HUES64 (cell line): Measurements from ENCODE around the gene DACT2.
"Not testable (repeated sequence)": the region's sequence is repeated elsewhere in the genome, so short reads cannot be mapped to it uniquely, and the experiment has no call there.

Source experiments
- H3K27ac ChIP-seq: 2 replicates; pipeline ENCODE4 v1.7.0; 2013; ENCODE audit warnings: low read depth, low read length, inconsistent platforms
- H3K27me3 ChIP-seq: 2 replicates; pipeline ENCODE4 v1.6.1; 2013; ENCODE audit warnings: mild to moderate bottlenecking, low read length; ENCODE audit not compliant: insufficient read depth
- H3K36me3 ChIP-seq: 2 replicates; pipeline ENCODE4 v1.6.1; 2013; ENCODE audit warnings: mild to moderate bottlenecking, low read length; ENCODE audit not compliant: insufficient read depth
- H3K4me1 ChIP-seq: 2 replicates; pipeline ENCODE4 v1.6.1; 2013; ENCODE audit warnings: mild to moderate bottlenecking, low read length, moderate library complexity; ENCODE audit not compliant: insufficient read depth
- H3K4me3 ChIP-seq: 2 replicates; pipeline ENCODE4 v1.5.1; 2013; ENCODE audit warnings: mild to moderate bottlenecking, low read length, moderate library complexity
- H3K9ac ChIP-seq: 2 replicates; pipeline ENCODE4 v1.6.1; 2013; ENCODE audit warnings: mild to moderate bottlenecking, low read depth, low read length
- H3K9me3 ChIP-seq: 2 replicates; pipeline ENCODE4 v1.6.1; 2013; ENCODE audit warnings: low read depth, low read length; ENCODE audit not compliant: insufficient read depth
- WGBS: fragments of 150-250, 120-280 bp; methylation state at CpG from one replicate; pipeline ENCODE4 v1.1.7; 2013; ENCODE audit warnings: missing lambda C conversion rate; 5-methylcytosine and 5-hydroxymethylcytosine counted together

Gene DACT2

DNA sequence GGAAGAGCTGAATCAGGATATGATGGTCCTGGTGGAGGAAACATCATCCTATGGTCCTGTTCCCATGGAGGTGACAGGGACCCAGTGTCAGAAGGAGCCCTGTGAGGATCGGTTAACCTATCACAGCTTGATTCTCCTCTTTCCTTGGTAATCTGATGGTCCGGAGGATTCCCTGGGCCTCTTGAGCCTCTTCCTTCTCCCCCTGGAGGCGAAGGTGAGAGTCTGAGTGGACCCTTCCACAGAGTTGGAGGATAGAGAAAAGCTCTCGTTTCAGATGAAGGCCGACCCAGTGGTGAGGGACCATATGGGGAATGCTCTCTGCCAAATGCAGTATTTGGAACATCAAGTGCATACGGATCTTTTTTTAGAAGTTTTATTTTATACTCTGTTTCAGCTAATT lies 32.1 kb downstream of the DACT2 start:
- H3K36me3 ChIP-seq, H3K27me3 ChIP-seq, H3K9me3 ChIP-seq, H3K9ac ChIP-seq, H3K27ac ChIP-seq, H3K4me1 ChIP-seq, H3K4me3 ChIP-seq: not testable (repeated sequence)
- 88% methylated on average over 6 of the region's 6 CpGs for WGBS

GRCh38 chr6:168286771-168287446 lies 32.7 kb downstream of the DACT2 start:
- H3K27ac ChIP-seq, H3K9ac ChIP-seq, H3K27me3 ChIP-seq, H3K4me3 ChIP-seq, H3K36me3 ChIP-seq, H3K9me3 ChIP-seq, H3K4me1 ChIP-seq: not testable (repeated sequence)
- WGBS: 84% methylated on average over 9 of the region's 9 CpGs

- WGBS: 85% methylated on average over 12 of the region's 12 CpGs
- Histone ChIP-seq H3K9ac (no peak overlapping the region), H3K9me3 (no peaks in the 10 kb centered on the region), H3K4me1 (no peaks in the 10 kb centered on the region), H3K27me3 (no peaks in the 10 kb centered on the region), H3K27ac (no peak overlapping the region), H3K4me3 (no peak overlapping the region), H3K36me3 (no peaks in the 10 kb centered on the region)
Observed at GRCh38 chr6:168286116-168286515, 33.5 kb downstream of the DACT2 start.

- H3K27me3 ChIP-seq: no peaks in the 10 kb centered on the region
Observed at GRCh38 chr6:168285456-168285855, 34.1 kb downstream of the DACT2 start.

DNA sequence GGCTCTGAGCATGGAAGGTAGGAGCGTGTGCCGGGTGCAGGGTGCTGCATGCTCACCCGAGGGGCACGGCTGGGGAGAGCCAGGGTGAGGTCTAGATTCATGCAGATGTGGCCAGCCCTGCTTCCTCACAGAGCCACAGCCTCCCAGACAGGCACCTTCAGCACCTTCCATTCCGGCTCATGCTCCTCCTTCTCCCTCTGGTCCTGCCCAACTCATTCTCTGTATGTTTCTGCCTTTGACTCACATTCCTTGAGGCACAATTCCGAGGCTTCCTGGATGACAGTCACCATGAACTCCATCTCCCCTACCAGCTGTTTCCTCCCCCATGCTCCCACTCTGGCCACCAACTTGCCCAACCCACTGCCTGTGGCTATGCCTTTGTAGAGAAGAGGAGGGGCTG lies 35.4 kb downstream of the DACT2 start:
- Histone ChIP-seq H3K4me3 (no peak overlapping the region), H3K9ac (no peak overlapping the region), H3K27ac (no peak overlapping the region), H3K27me3 (no peaks in the 10 kb centered on the region), H3K4me1 (no peaks in the 10 kb centered on the region), H3K9me3 (no peaks in the 10 kb centered on the region), H3K36me3 (no peaks in the 10 kb centered on the region)
- 86% methylated on average over 6 of the region's 6 CpGs for whole genome bisulfite sequencing

More at GRCh38 chr6:168285456-168285855, 34.1 kb downstream of the DACT2 start:
- 96% methylated on average over 21 of the region's 21 CpGs for WGBS
- Histone ChIP-seq H3K9me3 (no peaks in the 10 kb centered on the region), H3K27ac (no peak overlapping the region), H3K36me3 (no peaks in the 10 kb centered on the region), H3K9ac (no peak overlapping the region), H3K4me3 (no peak overlapping the region), H3K4me1 (no peaks in the 10 kb centered on the region)

DNA sequence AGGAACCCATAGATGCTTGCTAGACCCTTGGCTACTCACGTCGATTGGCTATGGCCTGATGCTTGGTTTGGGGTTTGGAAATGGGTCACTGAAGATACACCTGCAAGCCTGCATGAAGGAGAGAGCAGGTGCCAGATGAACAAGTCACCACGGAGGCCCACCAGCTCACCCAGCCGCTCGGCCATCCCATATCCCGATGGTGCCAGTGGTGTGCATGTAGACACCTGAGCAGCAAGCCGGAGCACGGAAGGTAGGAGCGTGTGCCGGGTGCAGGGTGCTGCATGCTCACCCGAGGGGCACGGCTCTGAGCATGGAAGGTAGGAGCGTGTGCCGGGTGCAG lies 35.9 kb downstream of the DACT2 start:
- Histone ChIP-seq H3K27me3 (no peaks in the 10 kb centered on the region), H3K27ac (no peak overlapping the region), H3K9ac (no peak overlapping the region), H3K4me1 (no peaks in the 10 kb centered on the region), H3K4me3 (no peak overlapping the region), H3K36me3 (no peaks in the 10 kb centered on the region), H3K9me3 (no peaks in the 10 kb centered on the region)
- WGBS: 96% methylated on average over 14 of the region's 14 CpGs

GRCh38 chr6:168282985-168283685 lies 36.4 kb downstream of the DACT2 start:
- no peak overlapping the region for H3K4me3 ChIP-seq
- H3K9ac ChIP-seq: no peak overlapping the region
- no peaks in the 10 kb centered on the region for H3K4me1 ChIP-seq
- H3K9me3 ChIP-seq: no peaks in the 10 kb centered on the region
- 94% methylated on average over 20 of the region's 20 CpGs for WGBS
- H3K36me3 ChIP-seq: no peaks in the 10 kb centered on the region
- H3K27me3 ChIP-seq: no peaks in the 10 kb centered on the region
- no peak overlapping the region for H3K27ac ChIP-seq

DNA sequence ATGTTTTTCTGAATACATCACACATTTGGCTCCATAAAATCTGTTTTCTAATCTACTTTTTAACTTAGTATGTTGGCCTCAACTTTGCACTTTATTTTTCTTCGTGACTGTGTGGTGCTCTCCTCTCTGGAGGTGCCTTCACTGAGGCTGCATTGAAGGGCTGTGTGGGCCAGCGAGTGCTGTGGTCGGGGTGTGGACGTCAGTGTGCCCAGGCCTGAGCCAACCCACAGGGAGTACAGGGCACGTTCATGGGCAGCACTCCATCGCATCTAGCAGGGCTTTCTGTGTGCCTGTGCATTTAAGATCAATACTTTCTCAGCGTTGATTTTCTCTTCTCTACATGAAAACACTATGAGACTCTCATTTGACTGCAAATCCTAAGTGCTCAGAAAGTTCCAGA lies 37.8 kb downstream of the DACT2 start:
- H3K4me1 ChIP-seq: no peaks in the 10 kb centered on the region
- H3K4me3 ChIP-seq: no peak overlapping the region

GRCh38 chr6:168281314-168281713 lies 38.3 kb downstream of the DACT2 start:
- H3K9me3 ChIP-seq, H3K36me3 ChIP-seq, H3K27ac ChIP-seq, H3K9ac ChIP-seq, H3K27me3 ChIP-seq, H3K4me3 ChIP-seq, H3K4me1 ChIP-seq: not testable (repeated sequence)
- WGBS: 100% methylated on average over 2 of the region's 13 CpGs

More for the DNA sequence above, 37.8 kb downstream of the DACT2 start:
- Histone ChIP-seq H3K9me3 (no peaks in the 10 kb centered on the region), H3K9ac (no peak overlapping the region), H3K36me3 (no peaks in the 10 kb centered on the region), H3K27me3 (no peaks in the 10 kb centered on the region), H3K27ac (no peak overlapping the region)
- WGBS: 88% methylated on average over 7 of the region's 7 CpGs

DNA sequence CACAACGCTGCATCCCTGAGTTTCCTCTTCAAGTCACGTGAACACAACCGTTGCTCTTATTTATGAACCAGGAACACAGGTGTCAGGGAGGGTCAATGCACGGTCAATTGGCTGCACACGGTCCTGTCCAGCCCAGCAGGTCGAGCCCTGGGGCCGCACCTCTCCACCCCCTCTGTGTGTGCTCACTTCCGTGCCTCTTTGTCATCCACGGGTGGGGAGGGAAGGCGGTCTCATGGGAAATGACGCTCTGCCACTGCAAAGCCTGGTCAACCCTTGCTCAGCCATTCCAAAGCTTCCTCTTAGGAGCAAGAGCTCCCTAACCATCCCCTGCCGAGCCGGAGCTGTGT lies 38.7 kb downstream of the DACT2 start:
- H3K9me3 ChIP-seq: no peaks in the 10 kb centered on the region
- no peaks in the 10 kb centered on the region for H3K27me3 ChIP-seq
- H3K27ac ChIP-seq: no peak overlapping the region
- H3K9ac ChIP-seq: no peak overlapping the region
- no peaks in the 10 kb centered on the region for H3K4me1 ChIP-seq
- H3K4me3 ChIP-seq: no peak overlapping the region
- no peaks in the 10 kb centered on the region for H3K36me3 ChIP-seq
- 89% methylated on average over 13 of the region's 13 CpGs for WGBS

DNA sequence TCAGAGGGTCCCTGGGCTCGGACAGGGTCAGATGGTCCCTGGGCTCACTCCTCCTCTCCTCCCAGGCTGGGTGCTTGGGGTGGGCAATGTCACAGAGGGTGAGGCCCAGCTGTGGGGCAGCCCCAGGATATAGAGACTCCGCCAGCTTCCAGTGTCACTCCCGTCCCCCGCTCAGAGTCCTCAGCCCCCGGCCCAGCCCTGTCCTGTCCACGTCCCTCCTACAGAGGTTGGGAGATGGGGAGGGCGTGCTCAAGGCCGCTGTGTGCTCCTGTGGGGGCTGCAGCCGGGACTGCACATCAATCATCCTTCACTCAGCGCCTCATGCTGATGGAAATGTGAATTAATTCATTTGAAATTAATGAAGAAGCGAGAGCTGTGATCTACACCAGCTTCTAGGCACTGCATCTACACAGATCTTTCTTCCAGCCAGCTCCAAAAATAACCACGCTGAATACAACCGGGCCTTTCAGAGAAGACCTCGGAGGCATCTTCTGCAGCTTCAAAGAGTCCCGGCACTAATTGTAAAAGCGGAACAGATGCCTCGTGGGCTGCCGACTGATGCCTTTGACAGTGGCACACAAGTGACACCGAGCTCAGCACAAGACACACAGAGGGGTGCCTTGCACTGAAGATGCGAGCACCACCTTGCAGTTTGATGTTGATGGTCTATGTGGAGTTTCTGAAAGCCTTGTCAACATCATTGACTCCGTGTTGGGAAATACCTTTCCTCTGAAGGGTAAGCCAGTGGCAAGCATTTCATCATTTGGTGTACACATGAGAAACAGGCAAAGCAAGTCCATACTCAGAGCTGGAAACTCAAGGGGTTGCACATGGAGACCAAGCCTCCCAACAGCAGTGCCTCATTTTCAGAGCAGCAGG lies 39.3 kb downstream of the DACT2 start:
- Histone ChIP-seq H3K9me3 (no peaks in the 10 kb centered on the region), H3K4me1 (no peaks in the 10 kb centered on the region; the same call in 1 of the 2 replicates), H3K27me3 (no peaks in the 10 kb centered on the region), H3K27ac (no peak overlapping the region), H3K4me3 (no peak overlapping the region), H3K36me3 (no peaks in the 10 kb centered on the region), H3K9ac (no peak overlapping the region)
- 93% methylated on average over 21 of the region's 21 CpGs for WGBS
